Thyroid gland (tissue), 4 donors: ENCODE results near the gene WDCP.

ENCODE experiments used
- CTCF ChIP-seq, 6 experiments: fragments of 200-600 bp in 3 of 6; fragments of 450-650 bp in 3 of 6; sonication (generic) in 3 of 6; IDR thresholded peaks; one replicate each; pipeline ENCODE4 v1.5.1; 2016 to 2019; ENCODE audit warnings: antibody characterized with exemption in 6 of 6, mild to moderate bottlenecking in 2 of 6, inconsistent platforms in 1 of 6, moderate library complexity in 1 of 6
- POLR2A ChIP-seq, 2 donors: fragments of 450-650 bp; IDR thresholded peaks; one replicate each; pipeline ENCODE4 v1.6.1; 2017; ENCODE audit warnings: antibody characterized with exemption in 2 of 2, mild to moderate bottlenecking in 2 of 2, moderate library complexity in 1 of 2

- TF ChIP-seq CTCF (IDR thresholded peaks at IDR 0.05) (no peak), POLR2A (IDR thresholded peaks at IDR 0.05) (no peak)
Observed at GRCh38 chr2:24024018-24024417, 23.2 kb downstream of the WDCP start.
